ENCODE results near the gene L3MBTL1. TPM values are rescaled to one million over a fixed set of nuclear protein-coding genes. Genes with fewer than 3 reads are reported as not detected.

The L3MBTL1 gene
- total RNA-seq, 6 experiments from 2014 or later, result 1.2 to 3.2 (median 2.4) TPM

DNA sequence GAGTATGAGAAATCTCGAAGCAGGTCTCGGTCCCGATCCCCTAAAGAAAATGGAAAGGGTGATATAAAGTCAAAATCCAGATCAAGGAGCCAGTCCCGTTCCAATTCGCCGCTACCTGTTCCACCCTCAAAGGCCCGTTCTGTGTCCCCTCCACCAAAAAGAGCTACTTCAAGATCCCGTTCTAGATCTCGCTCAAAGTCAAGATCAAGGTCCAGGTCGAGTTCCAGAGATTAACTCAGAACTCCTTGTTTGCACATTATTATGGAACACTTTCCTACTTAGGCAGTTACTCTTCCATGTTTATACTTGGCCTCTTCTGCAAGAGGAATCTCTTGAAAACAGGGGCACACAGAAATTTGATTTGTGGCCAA is 46.7 kb upstream of the L3MBTL1 start:
- no peak for TF ChIP-seq POLR2A (IDR thresholded peaks at IDR 0.05)
- TF ChIP-seq, protein P1, sequence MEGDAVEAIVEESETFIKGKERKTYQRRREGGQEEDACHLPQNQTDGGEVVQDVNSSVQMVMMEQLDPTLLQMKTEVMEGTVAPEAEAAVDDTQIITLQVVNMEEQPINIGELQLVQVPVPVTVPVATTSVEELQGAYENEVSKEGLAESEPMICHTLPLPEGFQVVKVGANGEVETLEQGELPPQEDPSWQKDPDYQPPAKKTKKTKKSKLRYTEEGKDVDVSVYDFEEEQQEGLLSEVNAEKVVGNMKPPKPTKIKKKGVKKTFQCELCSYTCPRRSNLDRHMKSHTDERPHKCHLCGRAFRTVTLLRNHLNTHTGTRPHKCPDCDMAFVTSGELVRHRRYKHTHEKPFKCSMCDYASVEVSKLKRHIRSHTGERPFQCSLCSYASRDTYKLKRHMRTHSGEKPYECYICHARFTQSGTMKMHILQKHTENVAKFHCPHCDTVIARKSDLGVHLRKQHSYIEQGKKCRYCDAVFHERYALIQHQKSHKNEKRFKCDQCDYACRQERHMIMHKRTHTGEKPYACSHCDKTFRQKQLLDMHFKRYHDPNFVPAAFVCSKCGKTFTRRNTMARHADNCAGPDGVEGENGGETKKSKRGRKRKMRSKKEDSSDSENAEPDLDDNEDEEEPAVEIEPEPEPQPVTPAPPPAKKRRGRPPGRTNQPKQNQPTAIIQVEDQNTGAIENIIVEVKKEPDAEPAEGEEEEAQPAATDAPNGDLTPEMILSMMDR (IDR thresholded peaks at IDR 0.05), result no peak
- Histone ChIP-seq H3K4me3 (no peak overlapping the region), H3K4me1 (peaks cover 0 to 32% (median 5%) of the 10 kb centered on the region in 4 donors), H3K27ac (no peak overlapping the region), H3K36me3 (peaks cover 12 to 66% (median 37%) of the 10 kb centered on the region in 4 donors), H3K9me3 (no peaks in the 10 kb centered on the region), H3K27me3 (no peaks in the 10 kb centered on the region)
- ATAC-seq, result no peak
- 83% methylated on average over 10 of the region's 10 CpGs for WGBS (ENCODE audit: insufficient coverage, low coverage, low lambda C conversion rate, missing lambda C conversion rate)
- DNase-seq, result no peak
- intact Hi-C loops (cut with DNase I), result no loop called here

- peaks cover 0 to 32% (median 5%) of the 10 kb centered on the region in 4 donors for H3K4me1 ChIP-seq
- TF ChIP-seq, protein P1 (IDR thresholded peaks at IDR 0.05), result no peak
- no peak for TF ChIP-seq POLR2A (IDR thresholded peaks at IDR 0.05)
Measured at GRCh38 chr20:43461894-43462659, 45.4 kb upstream of the L3MBTL1 start.

DNA sequence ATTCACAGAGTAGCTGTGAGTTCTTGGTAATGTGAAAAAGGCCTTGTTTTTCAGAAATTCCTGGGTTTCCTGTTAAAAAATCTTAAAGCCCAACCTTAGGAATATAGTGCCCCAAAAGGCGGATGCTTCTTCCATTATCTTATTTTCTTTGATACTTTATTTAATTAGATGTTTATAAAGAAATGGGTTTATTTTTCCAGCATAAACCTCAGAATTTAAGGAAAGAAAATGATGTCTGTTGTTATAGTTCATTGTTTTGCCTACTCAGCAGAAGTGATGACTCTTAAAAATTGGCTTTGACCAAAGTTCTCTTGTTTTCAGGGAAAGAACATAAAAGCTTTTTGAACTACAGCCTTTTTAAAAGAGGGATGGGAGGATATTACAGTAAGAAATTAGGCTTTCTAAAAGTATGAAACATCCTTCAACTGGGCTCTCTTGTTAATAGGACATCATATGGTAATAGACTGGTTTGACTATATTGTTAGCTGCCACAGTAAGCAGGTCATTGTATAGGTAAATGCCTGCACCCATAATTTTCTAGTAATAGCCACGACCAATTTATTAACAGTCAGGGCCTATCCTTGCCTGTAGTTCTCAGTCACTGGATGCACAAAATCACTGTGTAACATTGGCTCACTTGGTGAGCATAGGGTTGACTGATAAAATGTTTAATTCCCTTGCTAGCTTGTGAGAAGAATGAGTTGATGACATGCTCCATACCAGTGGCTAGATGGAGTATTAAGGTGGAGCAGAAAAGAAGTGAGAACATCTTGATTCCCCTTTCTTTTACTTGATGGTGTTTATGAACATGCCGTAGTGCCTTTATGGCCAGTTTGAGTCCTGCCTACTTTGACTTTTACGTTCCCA is 44.6 kb upstream of the L3MBTL1 start:
- DNase-seq (no peak), ATAC-seq (no peak)
- intact Hi-C loops (cut with DNase I), result no loop called here
- peaks cover 12 to 83% (median 37%) of the 10 kb centered on the region in 4 donors for H3K36me3 ChIP-seq
- no peak overlapping the region for H3K27ac ChIP-seq
- whole genome bisulfite sequencing (ENCODE audit: insufficient coverage, low coverage, low lambda C conversion rate, missing lambda C conversion rate), result 87% methylated on average over 4 of the region's 4 CpGs
- peaks cover 0 to 32% (median 5%) of the 10 kb centered on the region in 4 donors for H3K4me1 ChIP-seq
- TF ChIP-seq, protein P1 (IDR thresholded peaks at IDR 0.05), result no peak
- TF ChIP-seq POLR2A (IDR thresholded peaks at IDR 0.05), result no peak
- no peaks in the 10 kb centered on the region for H3K9me3 ChIP-seq
- no peaks in the 10 kb centered on the region for H3K27me3 ChIP-seq
- H3K4me3 ChIP-seq, result no peak overlapping the region

More at GRCh38 chr20:43461894-43462659, 45.4 kb upstream of the L3MBTL1 start:
- intact Hi-C loops (cut with DNase I), result no loop called here
- no peak overlapping the region for H3K27ac ChIP-seq
- no peak overlapping the region for H3K4me3 ChIP-seq
- no peaks in the 10 kb centered on the region for H3K27me3 ChIP-seq
- 85% methylated on average over 3 of the region's 3 CpGs for WGBS (ENCODE audit: insufficient coverage, low coverage, low lambda C conversion rate, missing lambda C conversion rate)
- ATAC-seq (no peak), DNase-seq (no peak)
- H3K36me3 ChIP-seq, result peaks cover 12 to 75% (median 37%) of the 10 kb centered on the region in 4 donors
- H3K9me3 ChIP-seq, result no peaks in the 10 kb centered on the region

DNA sequence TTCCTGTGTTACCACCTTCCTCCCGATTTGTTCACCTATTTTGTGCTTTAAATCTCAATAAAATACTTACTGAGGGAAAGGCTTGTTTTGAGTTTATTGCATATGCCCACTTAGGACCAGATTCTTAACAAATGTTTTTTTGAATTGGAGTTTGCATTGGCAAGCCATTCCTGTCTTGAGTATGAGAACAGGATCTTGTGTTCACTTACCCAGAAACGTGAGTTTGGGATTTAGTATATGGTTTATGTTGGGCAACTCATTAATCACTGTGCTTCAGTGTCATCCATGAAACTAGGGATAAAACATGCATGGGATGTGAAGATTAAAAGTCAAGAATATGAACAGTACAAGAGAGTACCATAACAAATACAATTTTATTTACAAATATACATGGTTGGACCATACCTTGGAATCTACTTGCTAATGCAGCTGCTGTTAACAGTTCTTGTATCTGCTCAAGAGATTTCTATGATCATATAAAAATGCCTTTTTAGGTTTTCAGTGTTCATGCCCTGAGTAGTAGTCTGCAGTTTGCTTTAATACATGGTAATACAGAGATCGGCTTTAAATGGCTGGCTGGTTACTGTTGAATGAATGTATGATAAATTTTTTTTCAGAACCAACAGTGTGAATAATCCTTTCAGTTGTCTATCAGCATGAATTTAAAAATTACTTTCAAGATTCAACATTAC is 43.8 kb upstream of the L3MBTL1 start:
- no peak for DNase-seq
- H3K27me3 ChIP-seq, result no peaks in the 10 kb centered on the region
- intact Hi-C loops (cut with DNase I), result no loop called here
- H3K9me3 ChIP-seq, result no peaks in the 10 kb centered on the region
- TF ChIP-seq, protein P1 (IDR thresholded peaks at IDR 0.05), result no peak
- no peak for TF ChIP-seq POLR2A (IDR thresholded peaks at IDR 0.05)
- no peak overlapping the region for H3K27ac ChIP-seq
- no peak for ATAC-seq
- WGBS (ENCODE audit: insufficient coverage, low coverage, low lambda C conversion rate, missing lambda C conversion rate), result 74% methylated on average over 3 of the region's 3 CpGs
- H3K36me3 ChIP-seq, result peaks cover 12 to 83% (median 37%) of the 10 kb centered on the region in 4 donors
- H3K4me3 ChIP-seq, result no peak overlapping the region
- H3K4me1 ChIP-seq, result peaks cover 0 to 32% (median 5%) of the 10 kb centered on the region in 4 donors

Data from right lobe of liver (tissue), 6 donors.